ENCODE results near the gene SULT6B1.
"Not testable (repeated sequence)": the region's sequence is repeated elsewhere in the genome, so short reads cannot be mapped to it uniquely, and the experiment has no call there.

The SULT6B1 gene

DNA sequence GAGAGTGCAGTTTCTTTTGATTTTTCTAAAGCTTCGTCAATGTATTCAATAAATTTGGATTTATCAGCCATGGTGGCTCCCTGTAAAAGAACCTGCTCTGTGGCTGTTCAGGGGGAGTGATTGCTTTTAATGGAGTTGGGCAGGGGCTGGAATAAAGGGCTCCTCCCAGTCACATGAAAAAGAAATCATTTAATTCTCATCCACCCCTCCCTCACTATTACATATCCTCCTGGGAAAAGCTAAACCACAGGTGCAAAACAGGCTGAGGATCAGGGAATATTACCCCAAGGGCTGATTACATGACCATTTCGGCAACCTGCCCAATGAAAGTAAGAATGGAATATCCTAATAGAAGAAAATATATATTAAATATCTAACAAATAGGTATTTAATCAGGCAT lies at the start of gene SULT6B1:
TSS of gene SULT6B1 (minus strand) at position 101 of the 400 bp plus-strand sequence. CDS start at position 71, 30 bp downstream.
- in situ Hi-C loops (cut with MboI; ENCODE audit: low sequenced_read_pairs): no loop called here

DNA sequence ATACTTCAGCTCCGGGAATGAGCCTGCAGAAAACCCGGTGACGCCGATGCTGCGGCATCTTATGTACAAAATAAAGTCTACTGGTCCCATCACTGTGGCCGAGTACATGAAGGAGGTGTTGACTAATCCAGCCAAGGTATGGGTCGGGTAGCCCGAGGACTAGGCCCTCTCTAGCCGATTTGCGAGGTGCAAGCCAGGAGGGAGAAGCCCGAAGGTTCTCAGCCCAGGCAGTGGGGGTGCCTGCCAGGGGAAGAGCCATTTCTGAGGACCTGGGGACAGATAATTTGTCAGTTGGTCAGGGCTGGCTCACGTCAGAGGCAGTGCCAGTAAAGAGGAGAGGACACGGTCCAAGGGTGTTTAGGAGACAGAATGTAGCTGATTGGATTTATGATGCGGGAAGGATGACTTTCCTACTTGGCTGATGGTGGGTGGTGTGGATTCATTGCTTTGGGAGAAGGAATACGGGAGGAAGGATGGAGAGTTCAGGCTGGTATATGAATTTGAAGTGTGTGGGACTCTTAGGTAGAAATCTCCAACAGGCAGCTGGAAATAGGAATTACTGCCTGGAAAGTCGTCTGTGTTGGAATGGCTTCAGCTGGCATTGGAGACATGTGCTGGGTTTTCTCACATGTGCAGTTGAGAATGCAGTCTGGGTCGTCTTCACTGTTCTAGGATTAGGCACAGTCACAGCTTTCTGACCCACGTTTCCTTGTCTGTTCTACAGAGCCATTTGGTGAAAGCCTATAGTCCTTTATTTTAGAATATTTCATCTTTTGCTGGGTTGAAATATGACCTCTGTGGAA lies 43.9 kb upstream of the SULT6B1 start:
- in situ Hi-C loops (cut with MboI; ENCODE audit: low sequenced_read_pairs): no loop called here

DNA sequence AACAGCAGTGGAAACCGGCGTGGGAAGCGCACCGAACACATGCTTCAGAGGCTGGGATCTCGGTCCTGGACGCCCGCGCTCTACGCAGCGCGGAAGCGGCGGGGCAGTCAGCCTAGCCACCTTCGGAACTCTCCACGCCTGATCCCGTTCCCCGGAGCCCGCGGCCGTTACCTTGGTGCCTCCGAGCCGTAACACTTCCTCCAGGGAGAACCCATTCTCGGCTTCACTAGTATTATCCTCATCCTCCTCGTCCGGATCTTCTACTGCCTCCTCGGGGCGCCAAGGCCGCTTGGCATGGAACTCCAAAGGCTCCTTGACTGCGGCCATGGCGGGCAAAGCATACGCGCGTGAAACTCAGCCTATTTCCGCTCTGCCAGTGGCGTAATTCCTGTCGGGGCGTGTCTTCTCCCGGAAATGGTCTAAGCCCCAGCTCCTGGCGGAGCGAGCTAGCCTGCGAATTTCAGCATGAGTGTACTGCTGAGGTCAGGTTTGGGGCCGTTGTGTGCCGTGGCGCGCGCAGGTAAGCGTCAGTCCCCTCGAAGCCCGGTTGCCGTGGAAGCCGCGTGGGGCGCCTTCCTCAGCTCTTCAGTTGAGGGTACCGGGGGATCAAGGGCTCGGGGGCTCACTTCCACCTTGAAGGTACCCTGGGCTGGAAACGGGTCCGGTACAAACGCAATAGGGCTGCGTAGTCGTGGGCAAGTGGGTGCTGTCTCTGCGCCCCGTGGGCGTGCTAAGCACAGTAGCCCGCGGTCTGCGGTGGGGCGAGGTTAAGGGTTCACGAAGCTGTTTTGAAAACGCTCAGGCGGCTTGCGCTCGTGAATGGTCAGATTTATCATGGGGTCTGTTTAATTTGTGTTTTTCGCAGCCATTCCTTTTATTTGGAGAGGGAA lies 43.0 kb upstream of the SULT6B1 start, which contains the start of the genes CEBPZ and NDUFAF7:
TSS of gene CEBPZ (minus strand) at position 356 of the 890 bp plus-strand sequence. CDS start at position 327, 29 bp downstream.
TSS of gene NDUFAF7 (plus strand) at position 418 of the 890 bp plus-strand sequence. CDS start at position 466, 48 bp downstream.
- in situ Hi-C loops (cut with MboI; ENCODE audit: low sequenced_read_pairs): no loop called here

- in situ Hi-C loops (cut with MboI; ENCODE audit: low sequenced_read_pairs): no loop called here
Measured at GRCh38 chr2:37230581-37230980, 42.1 kb upstream of the SULT6B1 start.

DNA sequence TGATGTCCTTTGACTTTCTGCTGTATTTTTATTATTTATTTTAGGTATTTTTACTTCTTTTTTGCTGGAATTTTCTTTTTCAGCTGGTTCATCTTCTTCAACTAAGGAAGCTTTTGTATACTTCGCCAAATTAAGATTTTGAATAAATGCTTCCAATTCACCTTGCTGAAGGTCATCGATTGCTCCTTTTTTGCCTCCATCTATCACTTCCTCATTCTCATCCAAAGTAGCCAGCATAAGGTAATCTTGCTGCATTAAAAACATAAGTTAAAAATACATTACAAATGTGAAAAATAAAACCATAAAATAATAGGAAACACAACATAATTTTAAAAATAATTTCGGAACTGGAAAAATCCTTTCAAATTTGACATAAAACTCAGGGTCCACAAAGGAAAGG lies 40.3 kb upstream of the SULT6B1 start:
- in situ Hi-C loops (cut with MboI; ENCODE audit: low sequenced_read_pairs): no loop called here

DNA sequence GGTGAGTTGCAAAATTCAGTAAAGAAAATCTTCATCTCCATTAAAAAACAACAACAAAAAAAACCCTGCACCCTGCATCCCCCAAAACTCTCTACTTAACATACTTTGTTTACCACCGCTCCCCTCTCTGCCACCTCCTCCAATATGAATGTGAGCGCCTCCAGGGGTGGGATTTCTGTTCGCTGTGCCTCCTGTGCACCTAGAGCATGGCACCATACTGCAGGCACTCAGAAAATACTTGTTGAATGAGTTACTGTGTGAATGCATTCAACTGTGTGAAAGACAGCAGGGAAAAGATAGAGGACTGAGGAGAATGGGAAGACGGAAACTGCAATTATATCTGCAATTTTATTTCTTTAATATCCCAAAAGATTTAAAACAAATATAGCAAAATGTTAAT lies 38.4 kb upstream of the SULT6B1 start:
- in situ Hi-C loops (cut with MboI; ENCODE audit: low sequenced_read_pairs): no loop called here

- in situ Hi-C loops (cut with MboI; ENCODE audit: low sequenced_read_pairs): not testable (repeated sequence)
Measured at GRCh38 chr2:37225129-37225528, 36.7 kb upstream of the SULT6B1 start.

DNA sequence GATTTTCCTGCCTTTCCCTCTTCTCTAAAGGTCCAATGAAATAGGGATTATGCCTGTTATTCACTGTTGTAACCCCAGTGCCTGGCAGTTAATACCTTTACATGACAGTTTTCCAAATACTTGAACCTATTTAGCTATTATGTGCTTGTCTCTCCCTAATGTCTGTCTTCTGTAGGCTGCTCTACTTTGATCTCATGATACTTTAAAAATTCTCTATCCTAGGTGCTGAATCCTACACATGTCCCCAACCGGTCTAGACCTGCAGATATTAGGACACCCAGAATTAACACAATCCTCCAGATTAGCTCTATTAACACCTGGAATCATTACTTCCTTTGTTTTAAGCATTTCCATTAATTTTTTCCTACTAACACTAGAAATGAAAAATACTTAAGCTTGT lies 35.6 kb upstream of the SULT6B1 start:
- in situ Hi-C loops (cut with MboI; ENCODE audit: low sequenced_read_pairs): no loop called here

- in situ Hi-C loops (cut with MboI; ENCODE audit: low sequenced_read_pairs): no loop called here
Measured at GRCh38 chr2:37223131-37223530, 34.7 kb upstream of the SULT6B1 start.

DNA sequence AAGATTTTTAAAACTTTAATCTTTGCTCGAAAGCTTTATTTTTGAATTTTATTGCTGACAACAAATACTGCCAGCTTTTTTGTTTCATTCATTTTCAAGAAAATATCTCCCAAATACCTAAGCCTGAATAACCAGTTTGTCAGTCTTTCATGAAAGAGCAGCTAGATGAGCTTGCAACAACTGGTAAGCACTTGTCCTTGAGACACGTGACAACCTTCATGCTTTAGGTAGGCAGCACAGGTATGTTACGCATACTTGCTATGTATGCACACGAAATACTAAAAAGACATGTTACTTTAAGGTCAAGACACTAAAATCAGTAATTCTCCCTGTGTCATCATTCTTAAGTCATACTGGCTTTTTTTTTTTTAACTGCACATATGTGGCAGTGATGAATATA lies 30.6 kb upstream of the SULT6B1 start:
- in situ Hi-C loops (cut with MboI; ENCODE audit: low sequenced_read_pairs): no loop called here

GRCh38 chr2:37215250-37215649 lies 26.8 kb upstream of the SULT6B1 start:
- in situ Hi-C loops (cut with MboI; ENCODE audit: low sequenced_read_pairs): no loop called here

DNA sequence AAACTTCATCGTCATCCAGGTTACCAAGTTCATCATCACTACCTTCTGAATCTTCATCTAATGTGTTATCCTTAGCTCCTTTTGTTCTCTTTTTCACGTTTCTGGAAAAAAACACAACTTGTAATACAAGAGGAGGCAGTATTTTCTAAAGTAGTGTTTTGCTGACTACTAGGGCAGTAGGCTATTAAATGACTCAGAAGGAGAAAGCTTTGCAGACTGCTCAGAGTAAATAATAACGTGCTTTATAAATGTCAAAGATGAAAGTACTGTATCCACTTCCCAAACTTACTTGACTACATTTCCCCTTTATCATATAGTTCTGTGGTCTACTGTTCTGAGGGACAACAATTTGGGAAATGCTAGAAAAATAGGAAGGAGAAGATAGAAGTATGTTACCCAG lies 23.5 kb upstream of the SULT6B1 start:
- in situ Hi-C loops (cut with MboI; ENCODE audit: low sequenced_read_pairs): no loop called here

DNA sequence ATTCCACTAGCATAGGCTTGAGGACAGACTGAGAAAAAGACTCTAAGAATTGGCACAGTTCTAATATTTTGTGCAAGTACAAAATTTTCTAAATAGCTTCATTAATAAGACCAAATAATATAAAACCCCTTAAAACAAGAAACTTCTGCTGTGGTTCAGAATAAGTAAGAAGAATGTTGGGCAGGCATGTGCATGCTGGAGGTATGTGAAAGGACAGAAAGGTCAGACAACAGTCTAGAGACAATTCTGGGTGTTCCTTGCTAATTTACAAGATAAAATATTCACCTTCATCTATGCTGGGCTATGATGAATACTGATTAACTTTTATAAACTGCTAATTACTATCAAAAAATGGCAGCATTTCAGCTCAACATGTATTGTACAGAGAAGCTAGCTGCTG lies 22.7 kb upstream of the SULT6B1 start:
- in situ Hi-C loops (cut with MboI; ENCODE audit: low sequenced_read_pairs): no loop called here

DNA sequence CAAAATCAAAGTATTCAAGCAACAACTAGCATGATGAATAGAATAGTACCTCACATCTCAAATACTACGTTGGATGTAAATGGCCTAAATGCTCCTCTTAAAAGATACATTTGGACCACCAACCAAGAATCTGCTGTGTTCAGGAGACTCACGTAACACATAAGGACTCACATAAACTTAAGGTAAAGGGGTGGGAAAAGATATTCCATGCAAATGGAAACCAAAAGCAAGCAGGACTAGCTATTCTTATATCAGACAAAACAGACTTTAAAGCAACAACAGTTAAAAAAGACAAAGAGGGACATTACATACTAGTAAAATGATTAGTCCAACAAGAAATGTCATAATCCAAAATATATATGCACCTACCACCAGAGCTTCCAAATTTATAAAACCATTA lies 18.3 kb upstream of the SULT6B1 start:
- in situ Hi-C loops (cut with MboI; ENCODE audit: low sequenced_read_pairs): not testable (repeated sequence)

DNA sequence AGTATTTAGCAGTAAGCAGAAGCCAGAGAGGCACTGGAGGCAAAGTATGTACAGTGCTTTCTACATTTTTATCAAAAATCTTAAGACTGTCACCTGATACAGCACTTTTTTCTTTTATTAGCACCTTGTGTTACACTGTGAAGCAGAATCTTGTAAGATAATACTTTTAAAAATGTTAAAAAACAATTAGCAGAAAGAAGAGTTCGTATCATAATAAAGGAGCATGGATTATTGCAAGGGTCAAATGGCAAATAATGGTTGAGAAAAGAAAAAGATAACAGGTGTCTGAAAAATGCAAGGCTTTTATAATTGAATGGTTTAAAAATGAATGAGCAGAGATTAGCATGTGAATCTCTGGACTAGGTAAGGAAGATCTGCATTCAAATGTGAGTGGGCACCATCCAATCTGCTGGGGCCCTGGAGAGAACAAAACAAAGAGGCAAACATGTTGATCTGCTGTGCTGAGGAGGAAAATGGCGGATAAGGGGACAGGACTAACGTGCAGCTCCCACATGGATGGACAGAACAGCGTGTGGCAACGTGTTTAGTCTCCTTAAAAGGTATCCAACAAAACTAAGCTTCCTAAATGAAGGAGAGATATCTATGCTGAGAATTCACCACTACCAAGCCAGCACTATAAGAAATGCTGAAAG lies 17.3 kb upstream of the SULT6B1 start:
- in situ Hi-C loops (cut with MboI; ENCODE audit: low sequenced_read_pairs): no loop called here

- in situ Hi-C loops (cut with MboI; ENCODE audit: low sequenced_read_pairs): not testable (repeated sequence)
Measured at GRCh38 chr2:37205071-37205661, 16.7 kb upstream of the SULT6B1 start.

DNA sequence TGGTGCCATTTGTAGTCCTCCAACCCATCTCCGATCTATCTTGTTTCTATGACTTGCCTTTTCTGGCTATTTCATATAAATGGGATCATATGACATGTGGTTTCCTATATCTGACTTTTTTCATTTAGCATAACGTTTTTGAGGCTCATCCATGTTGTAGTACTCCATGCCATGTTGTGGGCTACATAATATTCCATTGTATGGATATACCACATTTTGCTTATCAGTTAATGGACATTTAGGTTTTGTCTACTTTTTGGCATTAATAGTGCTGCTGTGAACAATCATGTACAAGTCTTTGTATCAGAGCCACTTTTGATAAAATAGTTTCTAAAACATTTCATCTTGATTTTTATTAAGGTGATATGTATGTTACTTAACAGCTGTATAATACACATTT lies 15.2 kb upstream of the SULT6B1 start:
- in situ Hi-C loops (cut with MboI; ENCODE audit: low sequenced_read_pairs): no loop called here

DNA sequence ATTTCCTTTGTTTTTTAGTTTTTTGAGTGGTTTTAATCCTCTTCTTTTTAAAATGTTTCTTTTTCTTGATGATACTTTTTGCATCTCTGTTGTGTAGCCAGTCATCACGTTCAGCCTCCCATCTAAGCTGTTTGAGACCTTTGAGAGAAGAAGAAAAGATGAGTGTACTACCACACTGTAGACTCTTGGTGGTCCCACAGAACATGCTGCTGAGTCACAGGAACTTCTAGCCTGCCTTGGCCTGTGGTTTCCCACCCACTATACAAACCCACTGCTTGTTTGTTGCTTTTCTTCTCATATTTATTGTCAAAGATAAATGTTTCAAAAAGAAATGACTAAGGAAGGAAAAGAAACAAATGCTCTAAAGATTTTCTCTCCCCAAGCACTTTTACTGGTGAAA lies 13.3 kb upstream of the SULT6B1 start:
- in situ Hi-C loops (cut with MboI; ENCODE audit: low sequenced_read_pairs): no loop called here

DNA sequence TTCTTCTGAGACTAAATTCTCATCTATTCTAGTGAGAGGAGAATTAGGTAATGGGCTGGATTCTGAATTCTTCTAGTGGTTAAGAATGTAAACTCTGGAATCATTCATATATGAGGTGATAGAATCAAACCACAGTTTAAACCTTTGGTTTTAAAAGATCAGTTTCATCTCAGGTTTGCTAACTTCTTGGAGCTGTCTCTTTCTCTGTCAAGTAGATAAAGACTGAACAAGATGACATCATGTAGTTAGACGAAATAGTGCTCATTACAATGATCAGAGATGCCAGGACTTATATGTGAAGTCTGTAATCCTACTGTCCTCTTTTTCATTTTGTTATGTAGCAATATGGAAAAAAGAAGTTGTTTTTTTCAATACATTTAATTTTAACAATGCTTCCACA lies 12.7 kb upstream of the SULT6B1 start:
- in situ Hi-C loops (cut with MboI; ENCODE audit: low sequenced_read_pairs): no loop called here

DNA sequence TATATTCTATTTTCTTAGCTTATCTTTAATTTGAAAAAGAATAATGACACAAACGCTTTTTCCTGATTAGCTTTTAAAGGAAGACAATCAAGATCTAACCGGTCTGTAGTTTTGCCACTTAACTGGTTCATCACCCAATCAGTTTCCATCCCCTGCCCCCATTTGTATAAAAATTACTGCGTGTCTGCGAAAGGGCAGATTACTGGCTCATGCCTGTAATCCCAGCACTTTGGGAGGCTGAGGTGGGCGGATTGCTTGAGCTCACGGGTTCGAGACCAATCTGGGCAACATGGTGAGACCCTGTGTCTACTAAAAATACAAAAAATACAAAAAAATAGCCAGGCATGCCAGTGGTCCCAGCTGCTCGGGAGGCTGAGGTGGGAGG lies 10.2 kb upstream of the SULT6B1 start:
- in situ Hi-C loops (cut with MboI; ENCODE audit: low sequenced_read_pairs): no loop called here

All from HL-60/S4 treated with phorbol 12-myristate 13-acetate at 8.2 ng/mL for 4 days and 3 days (cell line).